ENCODE results near the gene TAF11L14.
"Not testable (repeated sequence)": the region's sequence is repeated elsewhere in the genome, so short reads cannot be mapped to it uniquely, and the experiment has no call there.

The TAF11L14 gene

GRCh38 chr5:17634160-17634559 is at the start of gene TAF11L14:
TAF11L14 (plus strand) TSS chr5:17634460.
- H3K4me3 Mint-ChIP-seq = no peak within 1 kb of the TSS
- no peak within 1 kb of the TSS for H3K27ac Mint-ChIP-seq
- ATAC-seq (ENCODE audit: low read depth) (no peak), DNase-seq (ENCODE audit: low spot score in 2 of 2) (no peak)
- no peaks in the 10 kb centered on the region for H3K9me3 Mint-ChIP-seq
- no peaks in the 10 kb centered on the region for H3K4me1 Mint-ChIP-seq
- no peaks in the 10 kb centered on the region for H3K27me3 Mint-ChIP-seq
- H3K36me3 Mint-ChIP-seq = no peaks in the 10 kb centered on the region

GRCh38 chr5:17585658-17586057 is 48.6 kb upstream of the TAF11L14 start, which contains the start of gene TAF11L7:
TAF11L7 (minus strand) TSS chr5:17585758.
- not testable (repeated sequence) for H3K9me3 Mint-ChIP-seq; H3K4me3 Mint-ChIP-seq; H3K27me3 Mint-ChIP-seq; H3K4me1 Mint-ChIP-seq; DNase-seq (ENCODE audit: low spot score in 2 of 2); H3K27ac Mint-ChIP-seq; H3K36me3 Mint-ChIP-seq; ATAC-seq (ENCODE audit: low read depth)

GRCh38 chr5:17590860-17591259 is 43.4 kb upstream of the TAF11L14 start, which contains the start of gene TAF11L8:
TAF11L8 (minus strand) TSS chr5:17590960.
- not testable (repeated sequence) for H3K4me1 Mint-ChIP-seq; H3K4me3 Mint-ChIP-seq; H3K9me3 Mint-ChIP-seq; ATAC-seq (ENCODE audit: low read depth); H3K27ac Mint-ChIP-seq; DNase-seq (ENCODE audit: low spot score in 2 of 2); H3K36me3 Mint-ChIP-seq; H3K27me3 Mint-ChIP-seq

- H3K9me3 Mint-ChIP-seq; H3K4me1 Mint-ChIP-seq; ATAC-seq (ENCODE audit: low read depth); H3K4me3 Mint-ChIP-seq; H3K27ac Mint-ChIP-seq; H3K27me3 Mint-ChIP-seq; H3K36me3 Mint-ChIP-seq: not testable (repeated sequence)
- peak in 1 of 2 donors; percentile 7 for DNase-seq (ENCODE audit: low spot score in 2 of 2)
These were observed 40.0 kb upstream of the TAF11L14 start, which contains the start of gene TAF11L9 for GRCh38 chr5:17594255-17594654. TAF11L9 (minus strand) TSS chr5:17594394.

GRCh38 chr5:17597728-17598127 is 36.5 kb upstream of the TAF11L14 start, which contains the start of gene TAF11L10:
TAF11L10 (minus strand) TSS chr5:17597828.
- not testable (repeated sequence) for H3K4me3 Mint-ChIP-seq; H3K4me1 Mint-ChIP-seq; H3K27me3 Mint-ChIP-seq; DNase-seq (ENCODE audit: low spot score in 2 of 2); H3K9me3 Mint-ChIP-seq; H3K27ac Mint-ChIP-seq; H3K36me3 Mint-ChIP-seq; ATAC-seq (ENCODE audit: low read depth)

- not testable (repeated sequence) for H3K36me3 Mint-ChIP-seq; H3K9me3 Mint-ChIP-seq; H3K4me1 Mint-ChIP-seq; H3K4me3 Mint-ChIP-seq; H3K27me3 Mint-ChIP-seq; H3K27ac Mint-ChIP-seq; DNase-seq (ENCODE audit: low spot score in 2 of 2); ATAC-seq (ENCODE audit: low read depth)
These were observed 30.4 kb upstream of the TAF11L14 start, which contains the start of gene TAF11L11 for GRCh38 chr5:17603880-17604279. TAF11L11 (plus strand) TSS chr5:17604183.

- Mint-ChIP-seq H3K36me3 (no peaks in the 10 kb centered on the region), H3K9me3 (peaks cover 2% of the 10 kb centered on the region), H3K27me3 (peaks cover 5% of the 10 kb centered on the region), H3K4me1 (peaks cover 2% of the 10 kb centered on the region), H3K4me3 (no peak overlapping the region), H3K27ac (no peak overlapping the region)
- ATAC-seq (ENCODE audit: low read depth) (no peak), DNase-seq (ENCODE audit: low spot score in 2 of 2) (no peak)
These were observed 29.3 kb upstream of the TAF11L14 start for GRCh38 chr5:17604951-17605350.

GRCh38 chr5:17607461-17607860 is 26.8 kb upstream of the TAF11L14 start:
- H3K4me1 Mint-ChIP-seq; DNase-seq (ENCODE audit: low spot score in 2 of 2); H3K27ac Mint-ChIP-seq; H3K4me3 Mint-ChIP-seq; ATAC-seq (ENCODE audit: low read depth); H3K9me3 Mint-ChIP-seq; H3K27me3 Mint-ChIP-seq; H3K36me3 Mint-ChIP-seq: not testable (repeated sequence)

GRCh38 chr5:17610092-17610491 is 24.2 kb upstream of the TAF11L14 start, which contains the start of gene TAF11L12:
TAF11L12 (plus strand) TSS chr5:17610392.
- H3K27me3 Mint-ChIP-seq; DNase-seq (ENCODE audit: low spot score in 2 of 2): not testable (repeated sequence)

GRCh38 chr5:17614872-17615605 is 19.2 kb upstream of the TAF11L14 start:
- DNase-seq (ENCODE audit: low spot score in 2 of 2) (no peak), ATAC-seq (ENCODE audit: low read depth) (no peak)
- no peaks in the 10 kb centered on the region for H3K36me3 Mint-ChIP-seq
- peaks cover 2% of the 10 kb centered on the region for H3K9me3 Mint-ChIP-seq
- no peak overlapping the region for H3K4me3 Mint-ChIP-seq
- H3K27ac Mint-ChIP-seq = no peak overlapping the region
- peaks cover 3% of the 10 kb centered on the region for H3K27me3 Mint-ChIP-seq
- H3K4me1 Mint-ChIP-seq = no peaks in the 10 kb centered on the region

More at GRCh38 chr5:17610092-17610491, 24.2 kb upstream of the TAF11L14 start, which contains the start of gene TAF11L12:
- not testable (repeated sequence) for ATAC-seq (ENCODE audit: low read depth); H3K36me3 Mint-ChIP-seq; H3K9me3 Mint-ChIP-seq; H3K4me1 Mint-ChIP-seq; H3K4me3 Mint-ChIP-seq; H3K27ac Mint-ChIP-seq

- Mint-ChIP-seq H3K4me3 (no peak overlapping the region), H3K9me3 (peaks cover 1% of the 10 kb centered on the region), H3K36me3 (no peaks in the 10 kb centered on the region), H3K27me3 (peaks cover 3% of the 10 kb centered on the region), H3K4me1 (no peaks in the 10 kb centered on the region), H3K27ac (no peak overlapping the region)
- ATAC-seq (ENCODE audit: low read depth) = no peak
- no peak for DNase-seq (ENCODE audit: low spot score in 2 of 2)
These were observed 14.9 kb upstream of the TAF11L14 start for GRCh38 chr5:17619354-17619753.

GRCh38 chr5:17620627-17621026 is 13.6 kb upstream of the TAF11L14 start:
- Mint-ChIP-seq H3K9me3 (peaks cover 1% of the 10 kb centered on the region), H3K4me1 (no peaks in the 10 kb centered on the region), H3K36me3 (no peaks in the 10 kb centered on the region), H3K4me3 (no peak overlapping the region), H3K27me3 (peaks cover 3% of the 10 kb centered on the region), H3K27ac (no peak overlapping the region)
- ATAC-seq (ENCODE audit: low read depth) (no peak), DNase-seq (ENCODE audit: low spot score in 2 of 2) (no peak)

- H3K36me3 Mint-ChIP-seq = no peaks in the 10 kb centered on the region
- H3K27ac Mint-ChIP-seq = no peak overlapping the region
- H3K4me3 Mint-ChIP-seq = no peak overlapping the region
- no peaks in the 10 kb centered on the region for H3K4me1 Mint-ChIP-seq
- H3K27me3 Mint-ChIP-seq = peaks cover 3% of the 10 kb centered on the region
- DNase-seq (ENCODE audit: low spot score in 2 of 2) = no peak
- H3K9me3 Mint-ChIP-seq = peaks cover 1% of the 10 kb centered on the region
- no peak for ATAC-seq (ENCODE audit: low read depth)
These were observed 8.6 kb upstream of the TAF11L14 start for GRCh38 chr5:17625686-17626085.

- not testable (repeated sequence) for H3K36me3 Mint-ChIP-seq; H3K27ac Mint-ChIP-seq; DNase-seq (ENCODE audit: low spot score in 2 of 2); ATAC-seq (ENCODE audit: low read depth); H3K4me3 Mint-ChIP-seq; H3K9me3 Mint-ChIP-seq; H3K4me1 Mint-ChIP-seq; H3K27me3 Mint-ChIP-seq
These were observed 2.5 kb upstream of the TAF11L14 start, which contains the start of gene TAF11L13 for GRCh38 chr5:17631788-17632187. TAF11L13 (plus strand) TSS chr5:17632088.

All from memory B cell (primary cell).